Natural killer cell (primary cell): ENCODE measurements around the gene ATP6V1G1. TPM values are rescaled to one million over a fixed set of nuclear protein-coding genes. Genes with fewer than 3 reads are reported as not detected.

Experiments used
- ATAC-seq, 3 donors: fragments of 150-1000 bp in 2 of 3; fragments of 200-7000 bp in 1 of 3; cut with Tn5 transposase; 1 replicate in 1 of 3; 2 replicates in 2 of 3; pipeline ENCODE4 v1.10.0; 2021; ENCODE audit warnings: mild to moderate bottlenecking in 2 of 3, moderate library complexity in 2 of 3
- DNase-seq, 2 donors: peaks; one replicate each; pipeline versions ENCODE4 v3.0.0 to v3.0.0-alpha.2; 2013 to 2021; ENCODE audit warnings: mixed read lengths in 1 of 2
- H3K27ac ChIP-seq: one replicate; pipeline ENCODE4 v1.5.1; 2013; ENCODE audit warnings: mild to moderate bottlenecking, low read length
- H3K27me3 ChIP-seq: one replicate; pipeline ENCODE4 v1.6.1; 2013; ENCODE audit warnings: low read length; ENCODE audit not compliant: control insufficient read depth, insufficient read depth
- H3K36me3 ChIP-seq: one replicate; pipeline ENCODE4 v1.6.1; 2013; ENCODE audit warnings: low read length; ENCODE audit not compliant: control insufficient read depth, insufficient read depth
- H3K4me1 ChIP-seq: one replicate; pipeline ENCODE4 v1.6.1; 2013; ENCODE audit warnings: low read length; ENCODE audit not compliant: control insufficient read depth, insufficient read depth
- H3K4me3 ChIP-seq: one replicate; pipeline ENCODE4 v1.5.1; 2013; ENCODE audit warnings: low read length
- H3K9me3 ChIP-seq: one replicate; pipeline ENCODE4 v1.6.1; 2013; ENCODE audit warnings: low read length; ENCODE audit not compliant: control insufficient read depth, insufficient read depth
- H3K27ac Mint-ChIP-seq, 2 donors: one replicate each; pipeline ENCODE4 v1.8.0; 2022; ENCODE audit warnings: mild to moderate bottlenecking in 2 of 2, mixed read lengths in 2 of 2, moderate library complexity in 1 of 2
- H3K27me3 Mint-ChIP-seq, 2 donors: one replicate each; pipeline ENCODE4 v1.8.0; 2022; ENCODE audit warnings: low read depth in 2 of 2, mixed read lengths in 2 of 2
- H3K36me3 Mint-ChIP-seq: one replicate; pipeline ENCODE4 v1.8.0; 2022; ENCODE audit warnings: mixed read lengths
- H3K4me1 Mint-ChIP-seq, 2 donors: one replicate each; pipeline ENCODE4 v1.8.0; 2022; ENCODE audit warnings: mixed read lengths in 2 of 2
- H3K4me3 Mint-ChIP-seq: one replicate; pipeline ENCODE4 v1.8.0; 2022; ENCODE audit warnings: mild to moderate bottlenecking, moderate library complexity, mixed read lengths
- H3K9me3 Mint-ChIP-seq, 2 donors: one replicate each; pipeline ENCODE4 v1.8.0; 2022; ENCODE audit warnings: mixed read lengths in 2 of 2
- WGBS: methylation state at CpG from one replicate; pipeline ENCODE4 v1.1.7; 2013; ENCODE audit warnings: missing lambda C conversion rate; ENCODE audit not compliant: insufficient coverage; 5-methylcytosine and 5-hydroxymethylcytosine counted together
- intact Hi-C: fragments of 100-400 bp; cut with micrococcal nuclease; formaldehyde crosslinking; loops from one replicate; pipeline ENCODE4 v1.14.2; 2022
- total RNA-seq, 4 donors: library from RNA; stranded (reverse); fragments of 120-200 nt in 1 of 4; gene quantifications; one replicate each; pipeline versions ENCODE4 v1.2.3 to v1.2.4, GENCODE V29; 2013 to 2022
- TF ChIP-seq, protein P1 (sequence below): fragments of 200-600 bp; IDR thresholded peaks from one replicate; pipeline ENCODE4 v1.8.0; 2022; ENCODE audit warnings: antibody characterized with exemption

The ATP6V1G1 gene
- total RNA-seq, 3 donors from 2014 or later (not counting 1 experiment from before 2014, with no cell fraction given) = 83.8 to 101 (median 93.5) TPM

DNA sequence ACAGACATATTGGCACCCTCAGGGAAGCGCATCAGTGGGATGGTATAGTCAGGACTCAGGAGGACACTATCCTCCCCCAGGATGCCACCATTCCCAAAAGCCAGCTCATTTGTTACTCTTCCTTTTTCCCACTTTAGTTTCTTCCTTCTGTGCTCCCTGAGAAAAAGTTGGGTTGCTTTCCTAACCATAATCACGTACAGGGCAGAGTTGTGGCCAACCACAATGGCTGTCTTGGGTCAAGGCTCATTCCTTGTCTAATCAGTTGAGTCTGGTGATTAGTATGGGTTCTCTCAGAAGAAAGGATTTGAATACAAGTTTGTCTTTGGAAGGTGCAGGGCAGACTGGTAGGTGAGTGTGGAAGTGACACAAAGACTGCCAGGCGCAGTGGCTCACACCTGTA lies 26.6 kb upstream of the ATP6V1G1 start:
- Mint-ChIP-seq H3K4me1 (no peaks in the 10 kb centered on the region), H3K4me3 (no peak overlapping the region), H3K27ac (no peak overlapping the region), H3K27me3 (peaks cover 15 to 25% of the 10 kb centered on the region in 2 donors), H3K9me3 (no peaks in the 10 kb centered on the region), H3K36me3 (no peaks in the 10 kb centered on the region)
- Histone ChIP-seq H3K9me3 (no peaks in the 10 kb centered on the region), H3K4me1 (no peaks in the 10 kb centered on the region), H3K27me3 (no peaks in the 10 kb centered on the region), H3K36me3 (no peaks in the 10 kb centered on the region), H3K4me3 (no peak overlapping the region), H3K27ac (no peak overlapping the region)
- WGBS = 80% methylated on average over 3 of the region's 3 CpGs
- intact Hi-C loops = no loop called here
- DNase-seq (no peak), ATAC-seq (no peak)
- TF ChIP-seq, protein P1, sequence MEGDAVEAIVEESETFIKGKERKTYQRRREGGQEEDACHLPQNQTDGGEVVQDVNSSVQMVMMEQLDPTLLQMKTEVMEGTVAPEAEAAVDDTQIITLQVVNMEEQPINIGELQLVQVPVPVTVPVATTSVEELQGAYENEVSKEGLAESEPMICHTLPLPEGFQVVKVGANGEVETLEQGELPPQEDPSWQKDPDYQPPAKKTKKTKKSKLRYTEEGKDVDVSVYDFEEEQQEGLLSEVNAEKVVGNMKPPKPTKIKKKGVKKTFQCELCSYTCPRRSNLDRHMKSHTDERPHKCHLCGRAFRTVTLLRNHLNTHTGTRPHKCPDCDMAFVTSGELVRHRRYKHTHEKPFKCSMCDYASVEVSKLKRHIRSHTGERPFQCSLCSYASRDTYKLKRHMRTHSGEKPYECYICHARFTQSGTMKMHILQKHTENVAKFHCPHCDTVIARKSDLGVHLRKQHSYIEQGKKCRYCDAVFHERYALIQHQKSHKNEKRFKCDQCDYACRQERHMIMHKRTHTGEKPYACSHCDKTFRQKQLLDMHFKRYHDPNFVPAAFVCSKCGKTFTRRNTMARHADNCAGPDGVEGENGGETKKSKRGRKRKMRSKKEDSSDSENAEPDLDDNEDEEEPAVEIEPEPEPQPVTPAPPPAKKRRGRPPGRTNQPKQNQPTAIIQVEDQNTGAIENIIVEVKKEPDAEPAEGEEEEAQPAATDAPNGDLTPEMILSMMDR = no peak

DNA sequence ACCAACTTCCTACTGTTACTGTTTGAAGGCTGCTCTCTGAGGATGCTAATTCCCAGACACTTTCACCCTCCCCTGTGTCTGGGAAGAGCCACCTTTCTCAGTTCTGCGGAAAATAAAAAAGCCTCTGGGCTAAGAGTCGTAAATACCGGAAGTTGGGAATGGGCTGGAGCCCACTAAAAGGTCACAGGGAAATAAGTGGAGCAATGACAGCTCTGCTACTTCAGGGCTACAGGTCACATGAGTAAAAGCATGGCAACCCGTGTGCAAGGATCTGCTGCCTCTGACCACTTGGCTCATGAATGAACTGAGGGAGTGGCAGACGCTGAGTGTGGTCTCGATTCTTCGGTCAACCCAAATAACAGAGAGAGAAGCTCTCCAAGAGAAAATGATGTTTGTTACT lies 25.8 kb upstream of the ATP6V1G1 start:
- Mint-ChIP-seq H3K4me3 (no peak overlapping the region), H3K4me1 (no peaks in the 10 kb centered on the region), H3K36me3 (no peaks in the 10 kb centered on the region), H3K9me3 (no peaks in the 10 kb centered on the region), H3K27ac (no peak overlapping the region), H3K27me3 (peaks cover 15 to 31% of the 10 kb centered on the region in 2 donors)
- WGBS = 85% methylated on average over 7 of the region's 7 CpGs
- H3K36me3 ChIP-seq = no peaks in the 10 kb centered on the region
- no peak overlapping the region for H3K27ac ChIP-seq
- no peak for DNase-seq
- TF ChIP-seq, protein P1 = no peak
- no peaks in the 10 kb centered on the region for H3K9me3 ChIP-seq
- no peak for ATAC-seq
- H3K4me1 ChIP-seq = no peaks in the 10 kb centered on the region
- no peak overlapping the region for H3K4me3 ChIP-seq
- no peaks in the 10 kb centered on the region for H3K27me3 ChIP-seq
- intact Hi-C loops = no loop called here

DNA sequence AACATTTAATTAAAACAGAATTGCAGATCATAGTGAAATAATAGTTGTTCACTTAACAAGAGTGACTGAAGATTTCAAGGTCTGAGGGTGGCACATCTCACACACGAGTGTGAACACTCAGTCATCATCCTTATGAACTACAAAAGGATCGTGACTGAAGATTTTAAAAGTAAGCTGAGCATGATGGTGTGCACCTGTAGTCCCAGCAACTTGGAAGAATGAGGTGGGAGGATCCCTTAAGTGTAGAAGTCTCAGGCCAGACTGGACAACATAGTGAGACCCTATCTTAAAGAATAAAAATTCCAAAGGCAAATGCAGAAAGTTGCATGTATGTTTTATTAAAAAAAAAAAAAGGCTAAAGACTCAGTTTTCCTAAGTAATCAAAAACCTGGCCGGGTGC lies 22.4 kb upstream of the ATP6V1G1 start:
- ATAC-seq = no peak
- Mint-ChIP-seq H3K4me1 (no peaks in the 10 kb centered on the region), H3K9me3 (no peaks in the 10 kb centered on the region), H3K27me3 (peaks cover 8 to 26% of the 10 kb centered on the region in 2 donors), H3K4me3 (no peak overlapping the region), H3K36me3 (no peaks in the 10 kb centered on the region), H3K27ac (no peak overlapping the region)
- H3K27me3 ChIP-seq = no peaks in the 10 kb centered on the region
- no peak overlapping the region for H3K27ac ChIP-seq
- no peaks in the 10 kb centered on the region for H3K36me3 ChIP-seq
- DNase-seq = no peak
- TF ChIP-seq, protein P1 = no peak
- no peaks in the 10 kb centered on the region for H3K9me3 ChIP-seq
- intact Hi-C loops = no loop called here
- H3K4me1 ChIP-seq = no peaks in the 10 kb centered on the region
- H3K4me3 ChIP-seq = no peak overlapping the region
- 94% methylated on average over 3 of the region's 3 CpGs for WGBS

GRCh38 chr9:114570742-114571141 lies 16.8 kb upstream of the ATP6V1G1 start:
- no peaks in the 10 kb centered on the region for H3K9me3 ChIP-seq
- Mint-ChIP-seq H3K36me3 (no peaks in the 10 kb centered on the region), H3K27me3 (peaks cover 0 to 8% of the 10 kb centered on the region in 2 donors), H3K4me3 (no peak overlapping the region), H3K27ac (no peak overlapping the region), H3K4me1 (no peaks in the 10 kb centered on the region), H3K9me3 (no peaks in the 10 kb centered on the region)
- H3K36me3 ChIP-seq = no peaks in the 10 kb centered on the region
- TF ChIP-seq, protein P1 = no peak
- H3K4me3 ChIP-seq = no peak overlapping the region
- intact Hi-C loops = no loop called here
- H3K27ac ChIP-seq = no peak overlapping the region
- 90% methylated on average over 7 of the region's 7 CpGs for WGBS
- no peaks in the 10 kb centered on the region for H3K27me3 ChIP-seq
- ATAC-seq = no peak
- no peaks in the 10 kb centered on the region for H3K4me1 ChIP-seq
- no peak for DNase-seq
